ENCODE data around the gene TNFRSF13B.
"Not testable (repeated sequence)": the region's sequence is repeated elsewhere in the genome, so short reads cannot be mapped to it uniquely, and the experiment has no call there.

The TNFRSF13B gene

GRCh38 chr17:16900288-16900882 is 71.5 kb downstream of the TNFRSF13B start:
- DNase-seq = no peak

DNA sequence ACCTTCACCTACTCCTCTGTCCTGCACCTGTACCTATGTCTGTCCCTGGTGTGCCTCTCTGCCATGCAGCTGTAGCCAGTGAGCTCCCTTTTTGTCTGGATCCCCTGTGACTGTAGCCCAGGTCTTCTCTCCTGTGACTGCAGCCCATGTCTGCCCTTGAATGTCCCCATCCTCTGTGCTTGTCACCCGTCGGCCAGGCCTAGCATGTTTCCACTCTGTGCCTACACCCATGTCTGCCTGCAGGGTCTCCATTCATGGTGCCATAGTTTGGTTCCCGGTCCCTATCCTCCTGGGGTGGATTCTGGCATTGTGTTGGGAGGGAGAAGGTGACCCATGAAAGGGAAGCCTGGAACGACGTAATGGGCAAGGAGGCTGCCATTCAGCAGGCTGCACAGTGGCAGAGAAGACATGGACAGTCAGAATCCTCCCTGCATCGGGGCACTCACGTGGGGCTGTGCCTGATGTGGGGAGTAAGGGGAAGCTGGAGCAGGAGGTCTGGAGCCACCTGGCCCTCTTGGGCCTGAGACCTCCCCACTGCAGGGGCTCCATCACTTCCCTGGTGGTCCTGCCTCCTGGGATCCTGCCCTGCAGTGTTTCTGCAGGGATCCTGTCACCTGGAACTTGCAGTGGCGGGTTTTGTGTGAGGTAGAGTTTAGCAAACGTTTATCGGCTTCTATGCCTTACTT is 74.6 kb downstream of the TNFRSF13B start:
- not testable (repeated sequence) for DNase-seq

DNA sequence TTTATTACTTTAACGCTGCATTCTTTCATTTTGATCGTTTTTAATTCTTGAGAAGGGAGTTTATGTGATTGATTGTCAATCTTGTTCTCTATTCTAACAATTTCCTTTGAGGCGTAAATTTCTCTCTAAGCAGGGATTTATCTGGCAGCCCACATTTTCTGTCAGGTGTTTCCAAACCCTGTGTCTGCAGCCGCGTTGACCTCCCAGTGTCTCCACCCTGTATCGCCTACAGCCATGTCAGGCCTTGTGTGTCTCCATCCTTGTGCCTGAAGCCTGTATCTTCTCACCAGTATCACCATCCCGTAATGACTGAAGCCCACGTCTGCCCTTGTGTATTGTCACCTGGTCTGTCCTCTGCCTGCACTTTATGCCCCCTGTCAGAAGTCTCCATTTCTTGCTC is 75.7 kb downstream of the TNFRSF13B start:
- not testable (repeated sequence) for DNase-seq

DNA sequence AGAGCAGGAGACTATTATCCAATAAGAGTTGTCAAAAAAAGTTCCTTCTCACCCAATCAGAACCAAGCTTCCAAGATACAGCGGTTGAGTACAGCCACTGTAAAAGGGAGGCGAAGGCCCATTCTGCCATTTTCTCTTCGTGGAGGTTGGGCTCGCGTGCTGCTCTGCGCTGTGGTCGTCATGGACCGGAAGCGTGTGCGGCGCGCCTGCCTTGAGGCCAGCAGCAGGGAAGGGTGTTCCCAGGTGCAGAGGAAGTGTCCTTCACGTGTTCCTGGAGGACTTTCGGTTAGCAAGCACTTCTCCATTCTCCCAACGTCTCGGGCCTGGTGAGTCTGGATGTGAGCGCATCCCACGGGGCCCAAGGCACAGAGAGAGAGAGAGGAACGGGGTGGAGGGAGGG is 78.4 kb downstream of the TNFRSF13B start:
- DNase-seq = not testable (repeated sequence)

- DNase-seq = not testable (repeated sequence)
These were observed 79.0 kb downstream of the TNFRSF13B start for GRCh38 chr17:16892876-16893454.

GRCh38 chr17:16889088-16889465 is 82.8 kb downstream of the TNFRSF13B start:
- DNase-seq = no peak

Data from activated naive CD4-positive, alpha-beta T cell treated with anti-CD3 and anti-CD28 coated beads, Interleukin-2, amount 50 U/mL, for 16 hours (primary cell).